Pancreas (tissue), 10 donors: Measurements from ENCODE around the gene PAQR5. TPM values are rescaled to one million over a fixed set of nuclear protein-coding genes. Genes with fewer than 3 reads are reported as not detected.

Experiments
- ATAC-seq, 4 donors: fragments of 200-7000 bp; cut with Tn5 transposase; one replicate each; pipeline versions ENCODE4 v1.8.0 to v1.9.1; 2020; ENCODE audit warnings: mild to moderate bottlenecking in 4 of 4, moderate library complexity in 4 of 4
- DNase-seq, 6 donors: peaks; one replicate each; pipeline ENCODE4 v3.0.0-alpha.2; 2020
- FAIRE-seq: peaks from 2 replicates; lab custom pipeline; 2012; peaks lifted over from hg19 to GRCh38; lab: Jason Lieb, UNC
- H3K27ac ChIP-seq, 4 donors: fragments of 200-600 bp; sonication (generic); 1 replicate in 3 of 4; 2 replicates in 1 of 4; pipeline versions ENCODE4 v1.5.0 to v1.8.0; 2020
- H3K27me3 ChIP-seq, 4 donors: fragments of 200-600 bp; one replicate each; pipeline ENCODE4 v1.8.0; 2021
- H3K36me3 ChIP-seq, 3 donors: fragments of 200-600 bp; sonication (generic) in 1 of 3; one replicate each; pipeline versions ENCODE4 v1.5.0 to v1.8.0; 2020 to 2021
- H3K4me1 ChIP-seq, 3 donors: fragments of 200-600 bp; one replicate each; pipeline ENCODE4 v1.8.0; 2021
- H3K4me3 ChIP-seq, 4 donors: fragments of 200-600 bp; sonication (generic) in 2 of 4; one replicate each; pipeline versions ENCODE4 v1.5.0 to v1.8.0; 2020 to 2021
- H3K9me3 ChIP-seq, 4 donors: fragments of 200-600 bp; one replicate each; pipeline ENCODE4 v1.8.0; 2021
- CTCF ChIP-seq, 4 donors: fragments of 200-600 bp; sonication (generic) in 3 of 4; IDR thresholded peaks; one replicate each; pipeline versions ENCODE4 v1.5.0 to v1.8.0; 2021; ENCODE audit warnings: antibody characterized with exemption in 4 of 4
- WGBS, 2 donors: extraction: QIAGEN DNeasy Blood & Tissue Kit; methylation state at CpG; one replicate each; pipeline ENCODE4 v1.1.7; 2013; 5-methylcytosine and 5-hydroxymethylcytosine counted together
- intact Hi-C, 3 donors: fragments of 100-400 bp; cut with DNase I; formaldehyde crosslinking; loops; one replicate each; pipeline versions ENCODE4 v1.11.1 to v1.14.2; 2022
- polyA plus RNA-seq, 2 donors: library from polyadenylated mRNA; stranded (reverse); fragments of 200-250 nt; gene quantifications; one replicate each; pipeline ENCODE4 v1.2.3, GENCODE V29; 2013
- total RNA-seq, 6 donors: library from RNA; stranded (reverse); fragmentation: NEBNext Ultra II Directional in 4 of 6; extraction: Animal tissue kit (Norgen Biotek cat#: 25700) in 4 of 6; gene quantifications; one replicate each; pipeline versions ENCODE4 v1.2.1 to v1.2.4, GENCODE V29; 2021 to 2023
- donor health status: healthy with polysubstance abuse.
- donor health status: DM: no; HTN: no; CAD: no; lungs with moderate emphysema.
- donor health status: DM: no; HTN: no; CAD: no.
- donor health status: control.
- donor health status: control.
- donor health status: Bipolar disorder and iron deficiency.
- donor health status: DM: yes; HTN: yes; CAD: no.
- donor health status: DM: no; HTN: no; CAD: no.
- donor health status: DM: no; HTN: no; CAD: no.
- donor health status: DM: yes; HTN: yes; CAD: no.

Gene PAQR5
- total and polyA plus RNA-seq, 8 donors, result 5.2 to 9.4 (median 6.2) TPM

GRCh38 chr15:69303337-69304181 is 4.8 kb downstream of the PAQR5 start:
- WGBS, 2 donors, result 80 to 84% methylated on average over 6 of the region's 6 CpGs
- Histone ChIP-seq H3K4me3 (no peak overlapping the region), H3K4me1 (peaks cover 0 to 7% (median 0%) of the 10 kb centered on the region in 3 donors), H3K27ac (no peak overlapping the region), H3K36me3 (no peaks in the 10 kb centered on the region), H3K9me3 (no peaks in the 10 kb centered on the region), H3K27me3 (no peaks in the 10 kb centered on the region)
- no peak for TF ChIP-seq CTCF (IDR thresholded peaks at IDR 0.05)
- intact Hi-C loops, result loop anchor here in 1 of 3 donors (10.0 kb wide), 1 partner anchor 71 kb away; no protein-coding TSS in a partner anchor
- FAIRE-seq, result no peak
- ATAC-seq, result no peak
- peak in 1 of 6 donors; percentile 12 for DNase-seq

GRCh38 chr15:69304182-69304545 is 5.5 kb downstream of the PAQR5 start:
- ATAC-seq (no peak), FAIRE-seq (no peak), DNase-seq (peak in 1 of 6 donors; percentile 4)
- Histone ChIP-seq H3K4me3 (no peak overlapping the region), H3K27me3 (no peaks in the 10 kb centered on the region), H3K27ac (no peak overlapping the region), H3K9me3 (no peaks in the 10 kb centered on the region), H3K36me3 (no peaks in the 10 kb centered on the region), H3K4me1 (peaks cover 0 to 7% (median 0%) of the 10 kb centered on the region in 3 donors)
- no peak for TF ChIP-seq CTCF (IDR thresholded peaks at IDR 0.05)
- 76 to 85% methylated on average over 5 of the region's 5 CpGs for WGBS, 2 donors
- intact Hi-C loops, result loop anchor here in 1 of 3 donors (10.0 kb wide), 1 partner anchor 71 kb away; no protein-coding TSS in a partner anchor

GRCh38 chr15:69305204-69305931 is 6.7 kb downstream of the PAQR5 start:
- DNase-seq (peak in 4 of 6 donors; percentile 34 to 54 (median 40)), FAIRE-seq (no peak), ATAC-seq (peak; percentile 53 to 86 (median 84))
- Histone ChIP-seq H3K4me1 (no peaks in the 10 kb centered on the region), H3K9me3 (no peaks in the 10 kb centered on the region), H3K36me3 (no peaks in the 10 kb centered on the region), H3K4me3 (no peak overlapping the region), H3K27ac (peak overlapping the region; percentile 17 to 58 (median 40)), H3K27me3 (no peaks in the 10 kb centered on the region)
- WGBS, 2 donors, result 47 to 56% methylated on average over 20 of the region's 20 CpGs
- intact Hi-C loops, result loop anchor here in 1 of 3 donors (10.0 kb wide), 1 partner anchor 69 kb away; no protein-coding TSS in a partner anchor
- TF ChIP-seq CTCF (IDR thresholded peaks at IDR 0.05), result no peak

GRCh38 chr15:69305933-69306568 is 7.3 kb downstream of the PAQR5 start:
- no peaks in the 10 kb centered on the region for H3K36me3 ChIP-seq
- H3K4me3 ChIP-seq, result no peak overlapping the region
- intact Hi-C loops, result loop anchor here in 1 of 3 donors (10.0 kb wide), 1 partner anchor 69 kb away; no protein-coding TSS in a partner anchor
- H3K27ac ChIP-seq, result peak overlapping the region in 3 of 4 donors; percentile 17 to 58 (median 30)
- H3K9me3 ChIP-seq, result no peaks in the 10 kb centered on the region
- ATAC-seq, result peak in 3 of 4 donors; percentile 13 to 20 (median 16)
- no peak for DNase-seq
- H3K27me3 ChIP-seq, result no peaks in the 10 kb centered on the region
- H3K4me1 ChIP-seq, result no peaks in the 10 kb centered on the region
- WGBS, 2 donors, result 83 to 90% methylated on average over 9 of the region's 9 CpGs
- no peak for TF ChIP-seq CTCF (IDR thresholded peaks at IDR 0.05)
- FAIRE-seq, result no peak
